Endothelial cell of umbilical vein (primary cell): ENCODE results near the gene LOXHD1. TPM values are rescaled to one million over a fixed set of nuclear protein-coding genes. Genes with fewer than 3 reads are reported as not detected.

Experiments
- BruUV-seq: library from RNA; stranded (reverse); fragments of 400-500 nt; replicated peaks from 2 replicates; lab custom pipeline; 2021; lab: Mats Ljungman, UMichigan
- CTCF ChIA-PET: fragments of 300-600, 350-600 bp; sonication (Branson Sonifier 250); formaldehyde crosslinking; loops from one replicate; lab custom pipeline; 2021; ENCODE audit warnings: antibody characterized with exemption, inconsistent platforms; lab: Charles Lee
- POLR2A ChIA-PET: fragments of 300-600, 350-600 bp; sonication (Branson Sonifier 250); formaldehyde crosslinking; loops from one replicate; lab custom pipeline; 2021; ENCODE audit warnings: antibody characterized with exemption, inconsistent platforms; lab: Charles Lee
- DNase-seq: peaks from one replicate; pipeline ENCODE4 v3.0.0-alpha.2; 2011; ENCODE audit warnings: low read depth, low spot score
- FAIRE-seq: peaks from 2 replicates; lab custom pipeline; 2011; peaks lifted over from hg19 to GRCh38; lab: Jason Lieb, UNC
- H2AFZ ChIP-seq: 2 replicates; pipeline ENCODE4 v1.6.0; 2012; ENCODE audit warnings: low read depth, low read length, control low read depth, inconsistent platforms
- H3K27ac ChIP-seq: 2 replicates; pipeline ENCODE4 v1.5.1; 2011; ENCODE audit warnings: low read depth, mild to moderate bottlenecking, control low read depth, low read length, moderate library complexity; ENCODE audit not compliant: insufficient read depth
- H3K27me3 ChIP-seq, 2 experiments: 2 replicates each; pipeline versions ENCODE4 v1.6.0 to v1.6.1; 2011; ENCODE audit warnings: low read length in 2 of 2, mixed read lengths in 1 of 2; ENCODE audit not compliant: control insufficient read depth in 2 of 2, insufficient read depth in 2 of 2
- H3K36me3 ChIP-seq, 2 experiments: 2 replicates in 1 of 2; 3 replicates in 1 of 2; pipeline ENCODE4 v1.5.1; 2011; ENCODE audit warnings: low read length in 2 of 2, mild to moderate bottlenecking in 1 of 2, moderate library complexity in 1 of 2; ENCODE audit not compliant: control insufficient read depth in 2 of 2, insufficient read depth in 2 of 2; ENCODE audit errors: extremely low read depth in 1 of 2
- H3K4me1 ChIP-seq: 3 replicates; pipeline ENCODE4 v1.5.1; 2011; ENCODE audit warnings: mild to moderate bottlenecking, low read length; ENCODE audit not compliant: control insufficient read depth, insufficient read depth; ENCODE audit errors: extremely low read depth
- H3K4me2 ChIP-seq: 2 replicates; pipeline ENCODE4 v1.6.1; 2011; ENCODE audit warnings: low read length, control low read depth, mixed read lengths; ENCODE audit not compliant: insufficient read depth
- H3K4me3 ChIP-seq, 3 experiments: fragments of 200-600 bp in 1 of 3; sonication (generic), shearing (Covaris generic) in 1 of 3; replicated peaks in 1 of 3; 2 replicates each; pipeline ENCODE4 v1.5.1; 2011 to 2016; ENCODE audit warnings: control low read depth in 3 of 3, low read length in 3 of 3, mild to moderate bottlenecking in 2 of 3, inconsistent platforms in 1 of 3, low read depth in 1 of 3, moderate library complexity in 1 of 3; ENCODE audit not compliant: insufficient read depth in 1 of 3
- H3K79me2 ChIP-seq: 2 replicates; pipeline ENCODE4 v1.6.0; 2012; ENCODE audit warnings: low read length, inconsistent platforms; ENCODE audit not compliant: control insufficient read depth, insufficient read depth
- H3K9ac ChIP-seq: replicated peaks from 2 replicates; pipeline ENCODE3; 2011; ENCODE audit warnings: low read length, control low read depth; ENCODE audit not compliant: insufficient read depth; ENCODE audit errors: extremely low read depth
- H3K9me1 ChIP-seq: replicated peaks from 3 replicates; pipeline ENCODE4 v1.6.0; 2011; ENCODE audit warnings: mild to moderate bottlenecking, low read length; ENCODE audit not compliant: control insufficient read depth, insufficient read depth; ENCODE audit errors: extremely low read depth
- H3K9me3 ChIP-seq: replicated peaks from 2 replicates; pipeline ENCODE4 v1.5.1; 2012; ENCODE audit warnings: low read length, inconsistent platforms; ENCODE audit not compliant: control insufficient read depth, insufficient read depth
- H4K20me1 ChIP-seq: replicated peaks from 2 replicates; pipeline ENCODE3; 2011; ENCODE audit warnings: mild to moderate bottlenecking, low read length; ENCODE audit not compliant: control insufficient read depth, insufficient read depth; ENCODE audit errors: extremely low read depth
- CTCF ChIP-seq, 2 donors: IDR thresholded peaks; 1 replicate in 1 of 2; 2 replicates in 1 of 2; pipeline ENCODE4 v1.5.1; 2011; ENCODE audit warnings: low read length in 2 of 2, mild to moderate bottlenecking in 2 of 2, moderate library complexity in 2 of 2, control low read depth in 1 of 2, inconsistent platforms in 1 of 2, low read depth in 1 of 2; ENCODE audit not compliant: insufficient read depth in 1 of 2; ENCODE audit errors: extremely low read depth in 1 of 2
- EZH2 ChIP-seq: IDR thresholded peaks from 2 replicates; pipeline ENCODE4 v1.6.1; 2012; ENCODE audit warnings: borderline replicate concordance, low read depth, mild to moderate bottlenecking, moderate library complexity, low read length, inconsistent platforms; ENCODE audit not compliant: severe bottlenecking
- FOS ChIP-seq: IDR thresholded peaks from 2 replicates; pipeline ENCODE4 v1.6.1; 2011; ENCODE audit warnings: mild to moderate bottlenecking, low read length, moderate library complexity, borderline replicate concordance; ENCODE audit not compliant: insufficient read depth
- GATA2 ChIP-seq: IDR thresholded peaks from 2 replicates; pipeline ENCODE4 v1.7.0; 2011; ENCODE audit warnings: low read depth, mild to moderate bottlenecking, moderate library complexity, mixed read lengths, low read length; ENCODE audit not compliant: insufficient read length, insufficient read depth
- JUN ChIP-seq: IDR thresholded peaks from 2 replicates; pipeline ENCODE4 v1.6.1; 2011; ENCODE audit warnings: borderline replicate concordance, low read depth; ENCODE audit not compliant: insufficient read length, insufficient read depth
- MAX ChIP-seq: IDR thresholded peaks from 2 replicates; pipeline ENCODE4 v1.6.1; 2011; ENCODE audit not compliant: insufficient read depth, insufficient read length
- MYC ChIP-seq: IDR thresholded peaks from one replicate; pipeline ENCODE4 v1.6.1; 2011; ENCODE audit warnings: mild to moderate bottlenecking, low read depth, low read length
- POLR2A ChIP-seq: IDR thresholded peaks from 2 replicates; pipeline ENCODE4 v1.6.1; 2012; ENCODE audit warnings: low read depth, mild to moderate bottlenecking, control low read depth, low read length
- POLR2AphosphoS5 ChIP-seq: IDR thresholded peaks from 2 replicates; pipeline ENCODE4 v1.6.1; 2012; ENCODE audit warnings: low read depth, mild to moderate bottlenecking, control low read depth, low read length, moderate library complexity; ENCODE audit not compliant: insufficient read depth
- dilution Hi-C: fragments of 300-500 bp; cut with MboI; formaldehyde crosslinking; loops from one replicate; pipeline ENCODE4 v1.15.0; 2019; ENCODE audit warnings: low sequenced_read_pairs; ENCODE audit not compliant: extremely low pct_ligation_motif_present
- intact Hi-C: fragments of 100-400 bp; cut with micrococcal nuclease; formaldehyde crosslinking; loops from one replicate; pipeline ENCODE4 v1.10.0; 2022
- polyA plus RNA-seq, 4 experiments: library from polyadenylated mRNA; depleted of rRNA in 3 of 4; stranded (reverse) in 3 of 4; unstranded in 1 of 4; fragments of >200 nt; gene quantifications; 2 replicates each; pipeline versions ENCODE4 v1.2.1 to v1.2.3, GENCODE V29; 2011 to 2012; ENCODE audit warnings: missing spikeins in 1 of 4
- total RNA-seq: library from RNA; stranded (reverse); gene quantifications from 2 replicates; pipeline ENCODE4 v1.2.3, GENCODE V29; 2021

Gene LOXHD1
- total and polyA plus RNA-seq, 2 donors (not counting 3 experiments of a cell fraction or from before 2014, with no cell fraction given) = not detected

GRCh38 chr18:46470714-46471113 lies 186.3 kb downstream of the LOXHD1 start:
- DNase-seq (no peak), FAIRE-seq (no peak)
- dilution Hi-C loops (no loop called here), intact Hi-C loops (no loop called here)
- BruUV-seq = no TSS peak
- no peaks in the 10 kb centered on the region for H3K79me2 ChIP-seq
- H3K9me3 ChIP-seq = no peaks in the 10 kb centered on the region
- ChIA-PET POLR2A (no interaction called here), CTCF (no interaction called here)
- no peaks in the 10 kb centered on the region for H3K4me1 ChIP-seq
- H3K27me3 ChIP-seq = no peaks in the 10 kb centered on the region
- H3K9me1 ChIP-seq = no peaks in the 10 kb centered on the region
- H3K9ac ChIP-seq = no peak overlapping the region
- H3K36me3 ChIP-seq = no peaks in the 10 kb centered on the region
- H4K20me1 ChIP-seq = no peaks in the 10 kb centered on the region
- TF ChIP-seq POLR2A (no peak), FOS (no peak), MAX (no peak), POLR2AphosphoS5 (no peak), GATA2 (no peak), CTCF (IDR thresholded peaks at IDR 0.05; ENCODE audit: extremely low read depth in 1 of 2, insufficient read depth in 1 of 2, low read depth in 1 of 2, low read length in 2 of 2) (no peak), MYC (no peak), EZH2 (no peak), JUN (no peak)
- no peak overlapping the region for H3K27ac ChIP-seq
- no peak overlapping the region for H3K4me3 ChIP-seq
- H3K4me2 ChIP-seq = no peak overlapping the region
- no peak overlapping the region for H2AFZ ChIP-seq
